Stomach (tissue), 4 donors: ENCODE data around the gene PDZRN3.

ENCODE experiments used
- CTCF ChIP-seq, 7 experiments: fragments of 450-650 bp in 4 of 7; fragments of 200-600 bp in 3 of 7; sonication (generic) in 3 of 7; IDR thresholded peaks; one replicate each; pipeline ENCODE4 v1.5.1; 2016 to 2019; ENCODE audit warnings: antibody characterized with exemption in 7 of 7, control low read depth in 2 of 7, mild to moderate bottlenecking in 1 of 7
- POLR2A ChIP-seq, 4 donors: fragments of 450-650 bp; IDR thresholded peaks; one replicate each; pipeline ENCODE4 v1.6.1; 2016; ENCODE audit warnings: antibody characterized with exemption in 4 of 4, control low read depth in 2 of 4, mild to moderate bottlenecking in 1 of 4, moderate library complexity in 1 of 4
- POLR2AphosphoS5 ChIP-seq, 3 donors: sonication (generic); formaldehyde crosslinking; IDR thresholded peaks; one replicate each; pipeline ENCODE4 v1.6.1; 2016; ENCODE audit warnings: antibody characterized with exemption in 3 of 3

- TF ChIP-seq CTCF (IDR thresholded peaks at IDR 0.05) (no peak), POLR2A (IDR thresholded peaks at IDR 0.05) (no peak), POLR2AphosphoS5 (IDR thresholded peaks at IDR 0.05) (no peak)
Measured at GRCh38 chr3:73637042-73637441, 12.3 kb upstream of the PDZRN3 start.
